ENCODE data around the gene PIKFYVE. TPM values are rescaled to one million over a fixed set of nuclear protein-coding genes. Genes with fewer than 3 reads are reported as not detected.

Gene PIKFYVE
- polyA plus RNA-seq, 1 donor (not counting 4 experiments of a cell fraction or from before 2014, with no cell fraction given), result 18.4 TPM

DNA sequence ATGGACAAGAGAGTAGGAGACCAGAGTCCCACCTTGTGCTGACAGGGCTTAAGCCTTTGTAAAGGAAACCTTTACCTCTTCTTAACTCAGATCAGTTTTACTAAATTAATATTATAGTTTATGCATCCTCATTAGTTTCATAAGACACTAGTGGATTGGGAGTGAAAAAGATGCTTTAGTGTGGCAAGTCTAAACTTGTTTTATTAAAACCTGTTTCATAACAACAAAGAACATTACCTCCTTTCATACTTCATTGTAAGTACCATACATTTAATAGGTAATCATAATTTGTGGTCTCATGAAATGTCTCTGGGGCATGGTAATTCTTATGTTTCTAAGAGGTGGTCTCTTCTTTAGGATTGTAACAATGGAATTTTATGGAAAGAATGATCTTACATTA lies 63.4 kb downstream of the PIKFYVE start:
- peaks cover 7% of the 10 kb centered on the region for H3K4me1 ChIP-seq (ENCODE audit: control insufficient read depth, extremely low read depth, insufficient read depth, low read length)
- H3K9me1 ChIP-seq (ENCODE audit: control insufficient read depth, extremely low read depth, insufficient read depth, low read length), result no peaks in the 10 kb centered on the region
- no peaks in the 10 kb centered on the region for H4K20me1 ChIP-seq (ENCODE audit: control insufficient read depth, extremely low read depth, insufficient read depth, low read length)
- no peak overlapping the region for H3K4me2 ChIP-seq (ENCODE audit: control insufficient read depth, extremely low read depth, insufficient read depth, low read depth, low read length)
- H3K27me3 ChIP-seq (ENCODE audit: control insufficient read depth, extremely low read depth, insufficient read depth, low read length), result no peaks in the 10 kb centered on the region
- no peak overlapping the region for H3K27ac ChIP-seq (ENCODE audit: control insufficient read depth, insufficient read depth, low read length)
- DNase-seq (ENCODE audit: low read depth, low spot score) (no peak), FAIRE-seq (no peak)
- dilution Hi-C loops (cut with MboI; ENCODE audit: extremely low pct_ligation_motif_present, low sequenced_read_pairs), result no loop called here
- peaks cover 9 to 25% of the 10 kb centered on the region in 2 experiments for H3K36me3 ChIP-seq (ENCODE audit: control insufficient read depth in 2 of 2, extremely low read depth in 1 of 2, insufficient read depth in 2 of 2, low read length in 2 of 2)
- H2AFZ ChIP-seq (ENCODE audit: control insufficient read depth, low read length), result no peak overlapping the region
- H3K79me2 ChIP-seq (ENCODE audit: control insufficient read depth, insufficient read depth, low read length), result no peaks in the 10 kb centered on the region
- no peak overlapping the region for H3K9ac ChIP-seq (ENCODE audit: control insufficient read depth, extremely low read depth, insufficient read depth, low read length)
- TF ChIP-seq EZH2 (IDR thresholded peaks at IDR 0.05; ENCODE audit: low read length), result no peak
- TF ChIP-seq, protein P1, sequence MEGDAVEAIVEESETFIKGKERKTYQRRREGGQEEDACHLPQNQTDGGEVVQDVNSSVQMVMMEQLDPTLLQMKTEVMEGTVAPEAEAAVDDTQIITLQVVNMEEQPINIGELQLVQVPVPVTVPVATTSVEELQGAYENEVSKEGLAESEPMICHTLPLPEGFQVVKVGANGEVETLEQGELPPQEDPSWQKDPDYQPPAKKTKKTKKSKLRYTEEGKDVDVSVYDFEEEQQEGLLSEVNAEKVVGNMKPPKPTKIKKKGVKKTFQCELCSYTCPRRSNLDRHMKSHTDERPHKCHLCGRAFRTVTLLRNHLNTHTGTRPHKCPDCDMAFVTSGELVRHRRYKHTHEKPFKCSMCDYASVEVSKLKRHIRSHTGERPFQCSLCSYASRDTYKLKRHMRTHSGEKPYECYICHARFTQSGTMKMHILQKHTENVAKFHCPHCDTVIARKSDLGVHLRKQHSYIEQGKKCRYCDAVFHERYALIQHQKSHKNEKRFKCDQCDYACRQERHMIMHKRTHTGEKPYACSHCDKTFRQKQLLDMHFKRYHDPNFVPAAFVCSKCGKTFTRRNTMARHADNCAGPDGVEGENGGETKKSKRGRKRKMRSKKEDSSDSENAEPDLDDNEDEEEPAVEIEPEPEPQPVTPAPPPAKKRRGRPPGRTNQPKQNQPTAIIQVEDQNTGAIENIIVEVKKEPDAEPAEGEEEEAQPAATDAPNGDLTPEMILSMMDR (optimal IDR thresholded peaks at IDR 0.05 in 1 of 3, IDR thresholded peaks at IDR 0.05 in 1 of 3, conservative IDR thresholded peaks at IDR 0.05 in 1 of 3; ENCODE audit: extremely low read depth in 1 of 3, insufficient read depth in 2 of 3, low read length in 3 of 3), result no peak
- H3K9me3 ChIP-seq (ENCODE audit: control insufficient read depth, low read depth, low read length), result no peaks in the 10 kb centered on the region
- H3K4me3 ChIP-seq (ENCODE audit: control insufficient read depth in 2 of 3, extremely low read depth in 1 of 3, insufficient read depth in 2 of 3, low read depth in 1 of 3, low read length in 3 of 3), result no peak overlapping the region

DNA sequence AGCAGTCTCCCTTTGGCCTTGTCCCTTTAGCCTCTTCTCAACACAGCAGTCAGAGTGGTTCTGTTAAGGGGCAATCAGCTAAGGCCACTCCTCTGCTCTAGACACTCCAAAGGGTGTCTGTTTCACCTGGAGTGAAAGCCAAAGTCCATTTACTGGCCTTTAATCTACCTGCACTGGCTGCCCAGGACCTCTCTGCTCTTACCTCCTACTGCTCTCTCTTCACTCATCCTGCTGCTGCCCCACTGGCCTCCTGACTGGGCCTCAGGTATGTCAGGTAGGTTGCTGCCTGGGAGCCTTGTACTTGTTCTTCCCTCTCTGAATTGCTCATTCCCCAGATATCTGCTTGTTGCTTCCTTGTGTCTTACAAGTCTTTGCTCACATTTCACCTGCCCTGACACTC lies 68.2 kb downstream of the PIKFYVE start:
- DNase-seq (ENCODE audit: low read depth, low spot score) (no peak), FAIRE-seq (no peak)
- no peaks in the 10 kb centered on the region for H4K20me1 ChIP-seq (ENCODE audit: control insufficient read depth, extremely low read depth, insufficient read depth, low read length)
- H2AFZ ChIP-seq (ENCODE audit: control insufficient read depth, low read length), result no peak overlapping the region
- H3K9ac ChIP-seq (ENCODE audit: control insufficient read depth, extremely low read depth, insufficient read depth, low read length), result no peak overlapping the region
- no peaks in the 10 kb centered on the region for H3K27me3 ChIP-seq (ENCODE audit: control insufficient read depth, extremely low read depth, insufficient read depth, low read length)
- peaks cover 4% of the 10 kb centered on the region for H3K4me1 ChIP-seq (ENCODE audit: control insufficient read depth, extremely low read depth, insufficient read depth, low read length)
- H3K4me3 ChIP-seq (ENCODE audit: control insufficient read depth in 2 of 3, extremely low read depth in 1 of 3, insufficient read depth in 2 of 3, low read depth in 1 of 3, low read length in 3 of 3), result no peak overlapping the region
- no peak for TF ChIP-seq EZH2 (IDR thresholded peaks at IDR 0.05; ENCODE audit: low read length)
- TF ChIP-seq, protein P1 (optimal IDR thresholded peaks at IDR 0.05 in 1 of 3, IDR thresholded peaks at IDR 0.05 in 1 of 3, conservative IDR thresholded peaks at IDR 0.05 in 1 of 3; ENCODE audit: extremely low read depth in 1 of 3, insufficient read depth in 2 of 3, low read length in 3 of 3), result no peak
- no peaks in the 10 kb centered on the region for H3K9me1 ChIP-seq (ENCODE audit: control insufficient read depth, extremely low read depth, insufficient read depth, low read length)
- H3K27ac ChIP-seq (ENCODE audit: control insufficient read depth, insufficient read depth, low read length), result no peak overlapping the region
- peaks cover 4 to 19% of the 10 kb centered on the region in 2 experiments for H3K36me3 ChIP-seq (ENCODE audit: control insufficient read depth in 2 of 2, extremely low read depth in 1 of 2, insufficient read depth in 2 of 2, low read length in 2 of 2)
- H3K79me2 ChIP-seq (ENCODE audit: control insufficient read depth, insufficient read depth, low read length), result no peaks in the 10 kb centered on the region
- no peaks in the 10 kb centered on the region for H3K9me3 ChIP-seq (ENCODE audit: control insufficient read depth, low read depth, low read length)
- dilution Hi-C loops (cut with MboI; ENCODE audit: extremely low pct_ligation_motif_present, low sequenced_read_pairs), result no loop called here
- H3K4me2 ChIP-seq (ENCODE audit: control insufficient read depth, extremely low read depth, insufficient read depth, low read depth, low read length), result no peak overlapping the region
